HG03521 (cell line): ENCODE data around the gene TMEM164.
"Not testable (repeated sequence)": the region's sequence is repeated elsewhere in the genome, so short reads cannot be mapped to it uniquely, and the experiment has no call there.

Experiments used
- ATAC-seq: cut with Tn5 transposase; IDR thresholded peaks from one replicate; pipeline ENCODE4 v1.9.1; 2021; ENCODE audit warnings: mild to moderate bottlenecking, moderate library complexity; ENCODE audit not compliant: unreplicated experiment

The TMEM164 gene

DNA sequence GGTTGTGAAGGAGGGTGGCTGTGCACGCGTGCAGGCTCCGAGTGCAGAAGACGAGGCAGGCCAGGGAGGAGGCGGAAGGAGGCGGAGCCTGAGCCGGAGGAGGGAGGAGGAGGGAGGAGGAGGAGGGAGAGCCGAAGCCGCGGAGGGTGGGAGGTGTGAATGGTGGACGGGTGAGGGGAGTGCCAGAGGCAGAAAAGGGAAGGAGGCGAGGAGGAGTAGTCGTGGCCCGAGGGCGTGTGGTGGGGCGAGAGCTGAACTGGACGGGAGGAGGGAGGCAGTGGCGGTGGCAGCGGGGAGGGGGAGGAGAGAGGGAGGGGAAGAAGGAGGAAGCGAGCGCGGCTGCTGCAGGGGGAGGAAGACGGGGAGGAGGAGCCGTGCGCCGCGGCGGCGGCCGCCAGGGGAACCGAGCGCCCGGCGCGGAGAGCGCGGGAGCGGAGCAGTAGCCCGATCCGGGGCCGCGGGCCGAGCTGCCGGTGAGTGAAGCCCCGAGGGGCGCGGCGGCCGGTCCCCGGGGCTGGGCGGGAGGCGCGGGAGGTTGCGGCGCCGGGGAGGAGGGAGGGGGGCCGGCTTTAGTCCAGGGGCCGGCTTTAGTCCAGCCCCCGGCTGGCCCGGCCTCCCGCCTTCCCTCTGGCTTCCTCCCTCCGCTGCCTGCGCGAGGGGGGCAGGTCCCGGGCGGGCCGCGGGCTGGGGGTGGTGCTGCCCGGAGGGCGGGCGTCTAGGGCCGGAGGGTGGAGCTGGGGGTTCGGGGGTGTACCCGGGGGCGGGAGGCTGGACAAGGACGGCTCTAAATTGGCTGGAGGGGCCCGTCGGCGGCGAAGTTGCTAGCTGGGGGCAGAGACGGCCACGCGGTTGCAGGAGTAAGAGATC, at the start of gene TMEM164:
TMEM164 (plus strand) TSS at position 815 of the 867 bp plus-strand sequence. CDS start 661 bp downstream, outside the sequence.
- peak; percentile 83 for ATAC-seq

DNA sequence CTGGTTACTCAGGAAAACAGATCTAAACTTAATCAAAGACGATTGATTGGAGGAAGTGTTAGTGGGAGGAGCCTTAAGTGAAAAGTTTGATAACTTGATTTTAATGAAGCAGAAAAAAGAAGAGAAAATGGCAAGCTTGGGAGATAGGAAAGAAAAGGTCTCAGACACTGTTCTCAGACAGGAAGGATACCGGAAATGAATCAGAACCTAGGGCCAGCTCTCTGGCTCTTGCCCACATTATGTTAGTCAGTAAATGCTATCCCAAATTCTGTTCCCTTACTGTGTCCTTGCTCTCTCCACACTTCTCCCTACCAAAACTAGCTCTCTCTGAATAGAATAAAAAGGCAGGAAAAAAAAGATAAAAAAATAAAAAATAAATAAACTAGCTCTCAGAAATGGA, 48.6 kb upstream of the TMEM164 start:
- no peak for ATAC-seq

DNA sequence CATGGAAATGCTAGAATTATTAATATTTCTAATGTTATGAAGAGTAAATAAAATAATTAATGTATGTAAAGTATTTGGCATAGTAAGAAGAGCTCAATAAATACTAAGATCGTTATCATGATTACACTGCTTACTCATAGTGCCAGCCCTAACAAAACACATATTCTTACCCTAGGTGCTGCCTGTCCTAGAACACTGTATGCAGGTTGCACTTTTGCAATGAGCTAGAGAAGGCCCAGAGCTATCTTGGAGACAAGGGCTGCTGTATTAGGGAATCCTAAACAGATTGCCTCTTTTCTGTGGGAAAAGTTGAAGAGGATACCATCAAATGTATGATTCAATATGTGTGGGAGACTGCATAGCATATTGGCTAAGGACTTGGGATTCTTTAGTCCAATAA, 48.0 kb upstream of the TMEM164 start:
- no peak for ATAC-seq

DNA sequence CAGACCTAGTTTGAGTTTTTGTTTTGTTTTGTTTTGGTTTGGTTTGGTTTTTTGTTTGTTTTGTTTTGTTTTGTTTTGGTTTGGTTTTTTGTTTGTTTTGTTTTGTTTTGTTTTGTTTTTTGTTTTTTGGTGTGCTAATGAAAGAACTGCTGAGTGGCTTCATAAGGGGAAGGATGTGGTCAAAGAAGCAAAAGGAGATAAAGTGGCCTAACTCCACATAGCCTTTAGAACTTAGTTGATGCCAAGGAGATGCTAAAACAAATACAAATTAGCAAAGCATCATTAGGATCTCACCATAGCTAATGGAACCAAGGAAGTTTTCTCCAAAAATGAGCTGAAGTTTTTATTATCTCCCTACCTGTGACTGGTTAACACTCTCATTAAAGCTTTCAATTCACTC, 44.6 kb upstream of the TMEM164 start:
- ATAC-seq = no peak

DNA sequence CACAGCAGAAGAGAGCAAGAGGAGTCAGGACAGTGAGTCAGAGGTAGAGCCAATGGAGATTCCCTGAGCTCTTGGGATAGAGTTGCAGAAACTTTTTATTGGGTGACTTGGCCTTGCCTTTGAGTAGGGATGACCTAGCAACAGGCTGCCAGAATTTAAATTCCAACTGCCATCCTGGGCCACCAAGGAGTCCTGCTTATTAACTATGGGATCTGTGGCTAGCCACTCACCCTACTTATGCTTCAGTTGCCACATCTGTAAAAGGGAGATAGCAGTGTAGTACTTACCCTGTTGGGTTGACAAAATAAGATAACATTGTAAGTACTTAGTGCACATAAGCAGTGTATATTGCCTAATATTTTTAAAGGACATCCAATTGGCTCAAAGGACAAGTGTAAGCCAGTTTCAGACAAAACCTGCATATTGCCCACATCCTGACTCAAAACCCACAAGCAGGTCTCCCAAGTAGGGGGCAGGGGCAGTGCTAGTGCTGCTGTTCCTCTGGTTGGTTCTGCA, 43.5 kb upstream of the TMEM164 start:
- no peak for ATAC-seq

DNA sequence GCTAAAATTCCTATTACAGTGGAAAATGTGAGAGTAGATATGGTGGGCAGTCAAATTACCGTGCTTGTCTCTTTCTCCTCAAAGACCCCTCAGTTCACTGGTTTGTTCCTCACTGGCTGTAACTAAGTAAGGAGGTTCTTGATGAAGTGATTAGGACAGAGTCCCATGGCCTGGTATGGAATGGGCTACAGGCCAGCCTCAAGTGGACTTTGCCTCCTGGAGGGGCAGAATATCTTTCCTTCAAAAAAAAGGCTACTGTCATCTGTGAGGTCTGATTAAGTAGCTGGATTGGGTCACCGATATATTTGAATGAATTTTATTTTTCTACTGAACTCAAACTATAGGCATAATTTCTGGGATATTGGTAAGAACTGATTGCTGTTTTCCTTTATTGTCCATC, 38.5 kb upstream of the TMEM164 start:
- ATAC-seq = no peak

DNA sequence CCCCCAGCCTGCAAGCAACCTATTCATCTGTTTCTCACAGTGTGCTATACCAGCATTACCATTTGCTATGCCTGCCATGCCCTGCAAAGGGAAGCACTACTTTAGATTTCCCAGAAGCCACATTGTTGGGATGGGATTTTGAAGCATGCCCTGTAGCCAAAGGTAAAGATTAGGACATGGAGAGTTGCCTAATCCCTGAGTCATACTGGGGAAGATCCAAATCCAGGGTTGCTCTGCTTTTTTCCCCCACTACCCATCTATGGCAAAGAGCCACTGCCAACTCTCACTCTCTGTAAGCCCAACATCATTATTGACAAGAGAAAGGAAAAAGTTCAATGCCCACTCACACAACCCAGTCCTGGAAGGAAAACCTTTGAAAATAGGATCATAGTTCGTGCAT, 36.7 kb upstream of the TMEM164 start:
- ATAC-seq = no peak

DNA sequence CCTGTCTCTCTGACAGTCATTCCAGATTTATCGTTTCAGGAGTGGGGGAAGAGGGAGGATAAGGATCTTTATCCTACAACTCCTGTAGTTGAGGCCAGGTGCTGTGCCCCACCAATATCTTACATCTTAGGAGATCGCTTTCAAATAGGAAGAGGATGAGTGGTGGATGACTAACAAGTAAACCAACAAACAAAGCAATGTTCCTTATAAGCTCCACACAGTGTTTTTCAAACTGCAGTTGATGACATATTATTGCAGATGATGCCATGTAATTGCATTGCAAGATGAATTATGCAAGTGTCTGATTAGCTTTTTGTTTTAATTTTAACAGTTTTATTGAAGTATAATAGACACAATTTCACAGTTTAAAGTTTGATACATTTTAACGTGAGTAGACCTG, 35.8 kb upstream of the TMEM164 start:
- no peak for ATAC-seq

DNA sequence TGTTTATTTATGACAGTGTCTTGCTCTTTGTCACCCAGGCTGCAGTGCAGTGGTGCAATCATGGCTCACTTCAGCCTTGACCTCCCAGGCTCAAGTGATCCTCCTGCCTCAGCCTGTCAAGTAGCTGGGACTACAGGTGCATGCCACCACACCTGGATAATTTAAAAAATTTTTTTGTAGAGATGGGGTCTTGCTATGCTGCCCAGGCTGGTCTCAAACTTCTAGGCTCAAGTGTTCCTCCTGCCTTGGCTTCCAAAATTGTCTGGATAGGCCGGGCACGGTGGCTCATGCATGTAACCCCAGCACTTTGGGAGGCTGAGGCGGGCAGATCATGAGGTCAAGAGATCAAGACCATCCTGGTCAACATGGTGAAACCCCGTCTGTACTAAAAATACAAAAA, 32.1 kb upstream of the TMEM164 start:
- not testable (repeated sequence) for ATAC-seq

DNA sequence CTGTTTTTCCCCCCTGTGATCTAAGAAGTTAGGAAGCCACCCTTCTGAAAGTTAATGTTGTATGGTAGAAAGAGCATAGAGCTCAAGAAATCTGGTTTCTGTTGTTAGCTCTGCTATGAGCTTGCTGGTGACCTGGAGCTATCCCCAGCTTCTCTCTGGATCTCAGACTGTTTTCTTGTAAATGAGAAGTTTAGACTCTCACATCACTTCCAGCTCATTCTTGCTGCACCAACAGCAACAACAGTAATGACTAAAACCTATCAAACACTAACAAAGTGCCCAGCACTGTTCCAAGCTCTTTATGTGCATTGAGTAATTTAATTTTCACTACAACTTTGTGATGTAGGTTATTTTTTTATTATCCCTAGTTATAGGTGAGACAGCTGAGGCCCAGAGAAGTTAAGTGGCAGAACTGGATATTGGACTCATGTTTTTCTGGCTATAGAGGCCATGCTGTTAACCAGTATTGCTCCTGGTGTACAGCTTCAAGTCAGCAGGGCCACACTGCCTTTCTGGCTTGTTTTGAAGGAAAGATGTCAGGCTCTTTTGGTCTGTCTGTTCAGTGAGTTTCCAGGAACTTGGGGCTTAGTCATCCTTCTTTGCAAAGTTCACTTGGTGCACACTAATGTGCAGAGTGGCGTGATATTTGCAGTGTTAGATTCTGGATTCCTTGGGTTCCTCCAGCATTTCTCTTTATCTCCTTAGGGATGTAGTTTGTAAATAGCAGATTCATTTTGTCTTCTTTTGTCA, 27.8 kb upstream of the TMEM164 start:
- ATAC-seq = no peak

DNA sequence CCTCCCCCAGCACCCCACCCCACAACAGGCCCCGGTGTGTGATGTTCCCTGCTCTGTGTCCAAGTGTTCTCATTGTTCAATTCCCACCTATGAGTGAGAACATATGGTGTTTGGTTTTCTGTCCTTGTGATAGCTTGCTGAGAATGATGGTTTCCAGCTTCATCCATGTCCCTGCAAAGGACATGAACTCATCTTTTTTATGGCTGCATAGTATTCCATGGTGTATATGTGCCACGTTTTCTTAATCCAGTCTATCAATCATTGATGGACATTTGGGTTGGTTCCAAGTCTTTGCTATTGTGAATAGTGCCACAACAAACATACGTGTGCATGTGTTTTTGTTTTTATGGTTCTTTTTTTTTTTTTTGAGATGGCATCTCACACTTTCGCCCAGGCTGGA, 17.7 kb upstream of the TMEM164 start:
- not testable (repeated sequence) for ATAC-seq

DNA sequence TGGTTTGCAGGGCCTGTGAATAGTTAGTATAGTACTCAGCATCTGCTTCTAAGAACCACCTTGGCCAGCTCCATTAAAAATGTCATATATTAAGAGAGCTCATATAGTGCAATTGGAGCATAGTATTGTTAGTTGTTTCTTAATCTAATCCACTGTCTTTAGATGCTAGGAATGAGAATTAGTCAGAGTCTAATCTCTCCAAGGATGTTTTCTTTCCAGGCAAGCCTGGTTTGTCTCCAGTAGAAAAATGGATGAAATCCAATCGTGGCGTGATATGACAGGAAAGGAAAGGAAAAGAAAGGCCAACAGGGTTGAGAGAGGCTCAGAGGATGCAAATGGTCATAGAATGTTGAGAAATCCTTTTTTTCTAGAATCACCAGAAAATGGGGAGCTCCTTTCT, 15.0 kb upstream of the TMEM164 start:
- ATAC-seq = no peak

DNA sequence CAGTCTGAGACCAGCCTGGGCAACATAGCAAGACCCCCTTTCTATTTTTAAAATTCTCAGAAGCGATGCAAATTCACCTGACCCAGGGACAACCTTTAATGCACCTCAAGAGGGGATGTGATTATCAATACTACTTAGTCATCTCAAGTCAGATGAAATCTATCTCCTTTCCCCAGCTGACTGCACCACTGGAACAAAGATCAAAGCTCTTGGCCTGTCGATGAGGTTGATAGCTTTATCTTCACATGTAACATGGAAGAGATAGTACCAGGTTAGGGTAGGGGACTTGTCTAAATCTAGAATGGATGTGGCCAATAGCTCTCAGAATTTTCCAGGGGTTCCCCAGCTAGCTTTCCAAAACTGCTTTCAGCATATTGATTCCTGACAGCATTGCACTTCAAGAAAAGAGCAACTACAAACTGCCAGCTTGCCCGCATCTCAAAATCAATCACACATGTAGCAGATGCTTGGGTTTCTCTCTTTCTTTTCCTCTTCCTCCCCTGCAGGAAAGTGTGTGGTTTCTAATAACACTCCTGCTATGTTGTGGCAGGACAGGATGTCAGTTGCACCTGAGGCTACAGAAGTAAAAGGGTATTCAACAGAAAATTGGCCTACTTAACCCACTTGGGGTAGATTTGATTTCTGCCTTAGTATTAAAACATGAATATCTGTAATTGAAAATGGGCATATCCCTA, 12.2 kb upstream of the TMEM164 start:
- ATAC-seq = no peak

DNA sequence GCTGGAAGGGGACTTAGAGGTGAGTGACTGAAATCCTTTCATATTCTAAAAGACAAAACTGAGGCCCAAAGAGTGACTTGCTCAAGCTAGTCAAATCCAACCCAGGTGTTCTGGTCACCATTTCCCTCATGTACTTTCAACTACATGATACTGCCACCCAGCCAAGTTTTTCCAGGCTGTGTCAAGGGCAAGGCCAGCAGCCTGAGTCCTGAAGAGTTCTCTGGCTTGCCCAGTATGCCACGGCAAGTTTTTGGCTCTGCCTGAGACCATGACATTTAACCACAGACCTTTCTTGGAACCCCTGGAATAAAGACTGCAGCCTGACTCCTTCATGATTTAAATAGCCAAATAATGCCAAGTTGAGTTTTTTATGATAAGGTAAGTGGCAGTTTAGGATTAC, 10.7 kb upstream of the TMEM164 start:
- no peak for ATAC-seq

DNA sequence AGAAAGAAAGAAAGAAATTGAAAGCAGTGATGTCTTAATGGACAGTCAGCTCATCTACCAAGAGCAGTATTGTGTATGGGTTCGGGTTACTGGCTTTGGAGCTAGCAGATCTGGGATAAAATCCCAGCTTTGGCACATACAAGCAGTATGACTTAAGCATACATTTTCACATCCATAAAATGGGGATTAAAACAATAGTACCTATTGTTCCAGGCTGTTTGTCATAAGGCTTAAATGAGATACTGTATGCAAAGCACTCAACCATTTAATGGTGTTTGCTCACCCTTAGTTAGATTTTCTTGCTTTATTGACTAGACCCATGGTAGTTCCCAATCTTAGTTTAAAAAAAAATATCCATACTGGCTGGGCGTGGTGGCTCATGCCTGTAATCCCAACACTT, 7.8 kb upstream of the TMEM164 start:
- ATAC-seq = no peak

DNA sequence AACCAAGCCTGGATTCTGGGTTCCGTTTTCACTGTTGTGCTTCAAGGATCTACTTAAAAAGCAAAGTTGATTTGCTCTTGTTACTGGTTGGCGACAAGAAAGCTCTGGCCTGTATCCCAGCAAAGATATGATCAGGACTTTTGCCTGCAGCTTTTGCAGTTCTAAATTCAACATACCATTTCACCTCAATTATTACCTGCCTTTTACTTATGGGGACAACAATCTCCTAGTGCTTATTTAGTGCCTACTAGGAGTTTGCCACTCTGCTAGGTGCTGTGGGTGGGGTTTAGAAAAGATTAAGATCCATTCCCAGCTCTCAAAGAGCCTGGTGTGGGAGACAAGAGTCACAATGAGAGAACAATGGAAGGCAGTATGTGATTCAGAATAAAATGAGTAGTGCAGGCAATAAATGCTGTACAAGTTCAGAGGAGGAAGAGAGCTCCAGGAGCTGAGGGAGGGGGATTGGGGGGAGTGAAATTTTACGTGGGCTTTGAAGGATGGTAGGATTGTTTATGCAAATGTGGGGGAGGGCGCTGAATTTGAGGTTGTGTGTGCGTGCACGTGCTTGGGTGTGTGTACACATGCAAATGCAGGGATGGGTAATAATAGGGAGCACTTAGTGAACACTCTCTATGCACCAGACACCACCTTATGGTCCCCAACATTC, 5.0 kb upstream of the TMEM164 start:
- no peak for ATAC-seq

DNA sequence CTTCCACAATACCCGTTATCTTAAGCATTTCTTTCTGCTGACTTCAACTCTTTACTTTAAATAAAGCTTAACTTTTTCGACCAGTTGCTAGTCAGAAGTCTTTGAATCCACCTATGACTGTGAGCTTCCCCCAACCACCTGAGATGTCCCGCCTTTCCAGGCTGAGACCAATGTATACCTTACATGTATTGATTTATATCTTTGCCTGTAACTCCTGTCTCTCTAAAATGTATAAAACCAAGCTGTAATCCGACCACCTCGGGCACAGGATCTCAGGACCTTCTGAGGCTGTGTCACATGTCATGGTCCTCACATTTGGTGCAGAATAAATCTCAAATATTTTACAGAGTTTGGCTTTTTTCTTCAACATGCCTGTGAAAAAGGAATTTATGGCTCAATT, 2.9 kb upstream of the TMEM164 start:
- ATAC-seq = no peak

DNA sequence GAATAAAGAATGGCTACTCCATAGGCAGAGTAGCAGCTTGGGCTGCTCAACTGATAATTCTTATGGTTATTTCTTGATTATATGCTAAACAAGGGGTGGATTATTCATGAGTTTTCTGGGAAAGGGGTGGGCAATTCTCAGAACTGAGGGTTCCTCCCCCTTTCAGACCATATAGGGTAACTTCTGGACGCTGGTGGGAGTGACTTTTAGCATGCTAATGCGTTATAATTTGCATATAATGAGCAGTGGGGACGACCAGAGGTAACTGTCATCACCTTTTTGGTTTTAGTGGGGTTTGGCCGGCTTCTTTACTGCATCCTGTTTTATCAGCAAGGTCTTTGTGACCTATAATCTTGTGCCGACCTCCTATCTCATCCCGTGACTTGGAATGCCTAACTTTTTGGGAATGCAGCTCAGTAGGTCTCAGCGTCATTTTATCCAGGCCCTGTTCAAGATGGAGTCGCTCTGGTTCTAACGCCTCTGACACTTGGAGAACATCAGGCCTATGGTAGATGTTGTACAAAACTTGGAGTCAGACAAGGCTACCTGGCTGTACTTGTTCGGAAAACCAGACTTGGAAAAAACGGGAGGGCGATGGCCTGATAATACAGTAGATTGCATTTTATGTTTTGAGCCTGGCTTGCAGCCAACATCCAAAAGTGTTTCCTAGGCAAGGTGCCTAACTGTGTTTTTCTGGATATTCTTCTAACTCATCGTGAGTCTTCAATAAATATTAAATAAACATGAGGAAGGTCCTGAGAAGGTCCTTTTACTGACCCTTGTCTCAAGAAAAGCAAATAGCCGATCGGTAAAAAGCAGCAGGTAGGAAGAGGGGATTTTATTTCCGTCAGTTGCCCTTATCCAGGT, 1.8 kb upstream of the TMEM164 start:
- no peak for ATAC-seq

DNA sequence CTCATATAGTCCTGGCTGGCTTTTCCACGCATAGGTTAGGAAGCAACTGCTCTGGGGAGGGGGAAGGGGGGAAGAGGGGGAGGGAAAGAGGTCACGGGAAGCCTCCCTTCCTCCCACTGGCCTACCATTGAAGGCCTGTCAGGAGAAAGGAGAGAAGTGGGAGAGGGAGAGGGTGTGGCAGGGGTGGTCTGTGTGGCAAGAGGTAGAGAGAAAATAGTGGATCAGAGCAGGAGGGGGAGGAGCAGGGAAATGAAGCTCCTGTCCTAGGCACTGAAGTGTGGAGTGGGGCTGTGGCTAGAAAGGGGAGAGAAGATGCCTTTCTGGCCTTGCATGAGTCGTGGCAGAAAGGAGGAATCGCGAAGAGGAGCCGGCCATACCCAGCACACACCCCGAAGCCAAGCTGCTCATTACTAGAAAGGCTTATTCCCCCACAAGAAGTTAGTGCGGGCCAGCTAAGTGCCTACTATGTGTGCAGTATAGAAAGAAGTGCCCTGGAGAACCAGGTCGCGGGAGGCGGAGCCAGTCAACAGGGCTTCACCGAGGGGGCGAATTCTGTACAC, 1.1 kb upstream of the TMEM164 start:
- peak; percentile 7 for ATAC-seq
